DOHH2 (cell line): ENCODE measurements around the gene ZNF205.

ENCODE experiments used
- H3F3A ChIP-seq: fragments of 200-600 bp; sonication (generic), shearing (Covaris generic); 2 replicates; pipeline ENCODE4 v1.6.0; 2016; ENCODE audit warnings: antibody characterized with exemption, mild to moderate bottlenecking; ENCODE audit not compliant: control insufficient read depth, insufficient read depth
- H3K27ac ChIP-seq: fragments of 200-600 bp; sonication (generic); 2 replicates; pipeline ENCODE4 v1.5.1; 2014; ENCODE audit warnings: low read depth, mild to moderate bottlenecking, low read length, moderate library complexity
- H3K27me3 ChIP-seq: fragments of 200-600 bp; sonication (generic); 2 replicates; pipeline ENCODE4 v1.6.1; 2014; ENCODE audit warnings: mild to moderate bottlenecking, low read length, mixed read lengths; ENCODE audit not compliant: control insufficient read depth
- H3K36me3 ChIP-seq: fragments of 200-600 bp; sonication (generic); 2 replicates; pipeline ENCODE4 v1.6.1; 2014; ENCODE audit warnings: mild to moderate bottlenecking, low read length, moderate library complexity, mixed read lengths; ENCODE audit not compliant: control insufficient read depth
- H3K4me1 ChIP-seq: fragments of 200-600 bp; sonication (generic); 2 replicates; pipeline ENCODE4 v1.6.1; 2014; ENCODE audit warnings: mild to moderate bottlenecking, low read length, mixed read lengths; ENCODE audit not compliant: control insufficient read depth
- H3K4me2 ChIP-seq: fragments of 200-600 bp; sonication (generic); 2 replicates; pipeline ENCODE4 v1.6.0; 2014; ENCODE audit warnings: mild to moderate bottlenecking, low read length, moderate library complexity
- H3K4me3 ChIP-seq: fragments of 200-600 bp; sonication (generic); 2 replicates; pipeline ENCODE4 v1.5.1; 2014; ENCODE audit warnings: mild to moderate bottlenecking, low read length, mixed read lengths
- H3K79me2 ChIP-seq: fragments of 200-600 bp; sonication (generic); 2 replicates; pipeline ENCODE4 v1.6.1; 2014; ENCODE audit warnings: mild to moderate bottlenecking, low read length, mixed read lengths; ENCODE audit not compliant: control insufficient read depth
- H3K9me2 ChIP-seq: fragments of 200-600 bp; sonication (generic); replicated peaks from 2 replicates; pipeline ENCODE4 v1.6.1; 2014; ENCODE audit warnings: mild to moderate bottlenecking, low read length, mixed read lengths; ENCODE audit not compliant: control insufficient read depth
- H3K9me3 ChIP-seq: fragments of 200-600 bp; sonication (generic); 2 replicates; pipeline ENCODE4 v1.6.1; 2014; ENCODE audit warnings: antibody characterized with exemption, low read length, mixed read lengths; ENCODE audit not compliant: control insufficient read depth, insufficient read depth
- H4K20me1 ChIP-seq: fragments of 200-600 bp; sonication (generic); 2 replicates; pipeline ENCODE4 v1.6.0; 2014; ENCODE audit warnings: low read depth, mild to moderate bottlenecking, antibody characterized with exemption, low read length, moderate library complexity; ENCODE audit not compliant: control insufficient read depth, insufficient read depth
- EZH2phosphoT487 ChIP-seq: fragments of 200-600 bp; sonication (generic); IDR thresholded peaks from 2 replicates; pipeline ENCODE4 v1.6.1; 2017; ENCODE audit warnings: borderline replicate concordance, mild to moderate bottlenecking, antibody characterized with exemption, low read length, moderate library complexity, mixed read lengths
- TF ChIP-seq, protein P1 (sequence below): fragments of 200-600 bp; sonication (generic); IDR thresholded peaks from one replicate; pipeline ENCODE4 v1.5.1; 2014; ENCODE audit warnings: antibody characterized with exemption, mild to moderate bottlenecking, low read depth, low read length; ENCODE audit not compliant: poor library complexity, severe bottlenecking

ZNF205 gene

DNA sequence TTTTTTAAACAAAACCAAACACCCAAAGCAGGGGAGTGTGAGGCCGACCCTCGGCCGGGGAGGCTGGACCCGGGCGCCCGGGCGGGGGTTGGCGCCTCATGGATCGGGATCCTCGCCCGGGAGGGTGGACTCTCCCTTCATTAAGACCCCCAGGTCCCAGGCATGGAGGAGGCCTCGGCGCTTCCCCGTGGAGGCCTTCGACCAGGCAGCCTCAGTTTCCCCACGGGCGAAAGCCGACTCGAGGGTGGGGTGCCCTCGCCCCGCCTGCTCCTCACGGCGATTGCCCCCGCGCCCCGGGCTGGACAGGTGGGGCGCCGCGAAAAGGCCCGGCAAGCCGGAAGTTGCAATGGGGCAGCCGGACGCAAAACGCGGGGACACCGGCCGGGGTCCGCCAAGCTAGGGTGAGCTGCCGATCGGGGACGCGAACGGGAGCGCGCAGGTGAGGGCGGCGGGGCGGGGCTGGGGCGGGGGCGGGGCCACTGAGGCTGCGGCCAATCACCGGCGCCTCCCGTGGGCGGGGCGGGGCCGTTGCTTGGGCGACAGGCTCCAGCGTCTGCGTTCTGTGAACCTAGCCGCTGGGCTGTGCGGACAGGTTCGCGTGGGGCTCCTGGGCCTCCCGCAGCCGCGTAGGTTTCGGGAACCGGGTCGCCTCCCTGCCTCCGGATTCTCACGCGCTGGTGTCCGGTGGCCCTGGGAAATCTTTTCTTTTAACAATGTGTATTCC is 6.0 kb upstream of the ZNF205 start:
- TF ChIP-seq EZH2phosphoT487, result no peak
- TF ChIP-seq, protein P1, sequence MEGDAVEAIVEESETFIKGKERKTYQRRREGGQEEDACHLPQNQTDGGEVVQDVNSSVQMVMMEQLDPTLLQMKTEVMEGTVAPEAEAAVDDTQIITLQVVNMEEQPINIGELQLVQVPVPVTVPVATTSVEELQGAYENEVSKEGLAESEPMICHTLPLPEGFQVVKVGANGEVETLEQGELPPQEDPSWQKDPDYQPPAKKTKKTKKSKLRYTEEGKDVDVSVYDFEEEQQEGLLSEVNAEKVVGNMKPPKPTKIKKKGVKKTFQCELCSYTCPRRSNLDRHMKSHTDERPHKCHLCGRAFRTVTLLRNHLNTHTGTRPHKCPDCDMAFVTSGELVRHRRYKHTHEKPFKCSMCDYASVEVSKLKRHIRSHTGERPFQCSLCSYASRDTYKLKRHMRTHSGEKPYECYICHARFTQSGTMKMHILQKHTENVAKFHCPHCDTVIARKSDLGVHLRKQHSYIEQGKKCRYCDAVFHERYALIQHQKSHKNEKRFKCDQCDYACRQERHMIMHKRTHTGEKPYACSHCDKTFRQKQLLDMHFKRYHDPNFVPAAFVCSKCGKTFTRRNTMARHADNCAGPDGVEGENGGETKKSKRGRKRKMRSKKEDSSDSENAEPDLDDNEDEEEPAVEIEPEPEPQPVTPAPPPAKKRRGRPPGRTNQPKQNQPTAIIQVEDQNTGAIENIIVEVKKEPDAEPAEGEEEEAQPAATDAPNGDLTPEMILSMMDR, result no peak
- peak overlapping the region; percentile 85 for H3K4me2 ChIP-seq

DNA sequence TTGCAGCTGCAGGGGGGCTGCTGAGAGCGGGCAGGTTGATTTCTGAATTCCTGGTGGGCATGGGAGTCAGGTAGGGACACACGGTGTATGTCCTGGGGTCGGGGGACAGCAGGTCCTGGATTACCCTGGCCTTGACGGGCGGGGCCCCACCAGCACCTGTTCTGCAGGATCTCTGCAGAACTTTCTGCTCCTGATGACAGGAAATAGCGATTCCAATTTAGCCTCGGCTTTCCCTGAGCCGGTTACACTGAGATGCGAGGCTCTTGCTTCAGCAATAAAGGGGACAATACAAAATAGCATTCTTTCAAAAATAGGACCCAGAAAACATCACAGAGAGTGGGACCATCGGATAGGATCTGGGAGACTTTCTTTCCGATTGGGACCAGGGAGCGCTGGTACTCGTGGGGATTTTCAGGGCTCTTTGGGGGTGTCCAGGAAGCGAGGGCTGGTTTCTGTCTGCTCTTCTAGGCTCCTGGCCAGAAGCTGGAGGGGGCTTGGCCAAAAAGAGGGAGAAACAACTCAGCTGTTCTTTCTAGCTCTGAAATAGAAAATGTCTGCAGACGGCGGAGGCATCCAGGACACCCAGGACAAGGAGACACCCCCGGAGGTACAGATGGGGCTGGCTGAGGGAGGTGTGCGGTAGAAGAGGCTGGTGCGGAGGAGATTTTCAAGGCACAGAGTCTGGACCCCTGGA is 642 bp downstream of the ZNF205 start:
- TF ChIP-seq, protein P1, result no peak
- no peak for TF ChIP-seq EZH2phosphoT487
- H4K20me1 ChIP-seq, result no peaks in the 10 kb centered on the region
- H3K9me3 ChIP-seq, result no peaks in the 10 kb centered on the region
- H3K4me2 ChIP-seq, result peak overlapping the region; percentile 36; the same call in 1 of the 2 replicates
- H3K79me2 ChIP-seq, result no peaks in the 10 kb centered on the region
- H3K9me2 ChIP-seq, result no peaks in the 10 kb centered on the region
- peaks cover 33% of the 10 kb centered on the region for H3K27me3 ChIP-seq
- H3K4me3 ChIP-seq, result peak overlapping the region; percentile 39
- no peak overlapping the region for H3K27ac ChIP-seq
- H3K36me3 ChIP-seq, result no peaks in the 10 kb centered on the region
- no peaks in the 10 kb centered on the region for H3F3A ChIP-seq
- H3K4me1 ChIP-seq, result no peaks in the 10 kb centered on the region

More for the DNA sequence above, 6.0 kb upstream of the ZNF205 start:
- H3K27me3 ChIP-seq, result peaks cover 4% of the 10 kb centered on the region; the same call in 1 of the 2 replicates
- H3K36me3 ChIP-seq, result no peaks in the 10 kb centered on the region
- no peaks in the 10 kb centered on the region for H4K20me1 ChIP-seq
- peak overlapping the region; percentile 83 for H3K4me3 ChIP-seq
- H3K9me3 ChIP-seq, result no peaks in the 10 kb centered on the region
- H3K27ac ChIP-seq, result 0 out of 2 replicates have a peak overlapping the region, but pooled peaks have one; percentile 29
- H3K4me1 ChIP-seq, result peaks cover 24% of the 10 kb centered on the region
- no peaks in the 10 kb centered on the region for H3K79me2 ChIP-seq
- H3F3A ChIP-seq, result peaks cover 5% of the 10 kb centered on the region; the same call in 1 of the 2 replicates
- H3K9me2 ChIP-seq, result no peaks in the 10 kb centered on the region

DNA sequence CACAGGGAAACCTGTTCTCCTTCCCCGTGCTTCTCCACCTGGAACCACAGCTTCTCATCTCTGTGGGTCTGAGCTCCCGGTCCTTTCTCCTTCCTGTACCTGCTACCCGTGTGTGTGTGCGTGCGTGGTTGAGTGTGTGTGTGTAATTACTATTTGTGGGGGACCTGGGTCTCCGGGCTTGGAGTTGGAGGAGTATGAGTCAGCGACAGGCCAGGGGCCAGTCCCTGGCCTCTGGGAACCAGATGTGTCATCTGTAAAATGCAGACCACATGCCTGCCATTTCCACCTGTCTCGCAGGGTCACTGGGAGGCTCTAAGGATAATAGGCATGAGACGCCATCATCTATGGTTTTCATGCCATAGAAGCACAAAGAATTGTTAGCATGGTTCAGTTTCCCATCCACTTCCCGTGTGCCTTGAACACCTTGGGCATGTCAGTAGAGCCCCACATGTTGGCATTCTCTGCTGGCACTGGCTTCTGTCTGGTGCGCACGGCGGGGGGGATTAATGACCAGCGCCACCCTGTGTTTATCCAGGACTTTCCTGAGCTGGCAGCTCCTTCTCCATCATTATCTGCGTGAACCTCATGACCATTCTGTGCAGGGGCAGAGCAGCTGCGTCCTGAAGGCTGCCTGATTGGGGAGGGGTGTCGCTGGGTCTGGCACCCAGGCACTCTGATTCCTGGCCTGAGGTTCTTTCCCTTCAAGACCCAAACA is 1.5 kb downstream of the ZNF205 start:
- no peaks in the 10 kb centered on the region for H3K79me2 ChIP-seq
- H3K27me3 ChIP-seq, result peaks cover 33% of the 10 kb centered on the region
- H3K4me2 ChIP-seq, result no peak overlapping the region

More for the DNA sequence above, 1.5 kb downstream of the ZNF205 start:
- Histone ChIP-seq H3F3A (no peaks in the 10 kb centered on the region), H3K36me3 (no peaks in the 10 kb centered on the region), H4K20me1 (no peaks in the 10 kb centered on the region), H3K27ac (no peak overlapping the region), H3K9me3 (no peaks in the 10 kb centered on the region), H3K9me2 (no peaks in the 10 kb centered on the region), H3K4me3 (no peak overlapping the region), H3K4me1 (no peaks in the 10 kb centered on the region)
- TF ChIP-seq, protein P1, result no peak
- TF ChIP-seq EZH2phosphoT487, result no peak
